ENCODE data around the gene SAMD11.
"Not testable (repeated sequence)": the region's sequence is repeated elsewhere in the genome, so short reads cannot be mapped to it uniquely, and the experiment has no call there.

SAMD11 gene

GRCh38 chr1:923131-923990 is at the start of gene SAMD11:
TSS of gene SAMD11 (plus strand) at chr1:923923. CDS start at chr1:924432, 509 bp downstream.
- peak in 1 of 2 donors; percentile 54 for DNase-seq (ENCODE audit: extremely low read depth in 1 of 2, low read depth in 1 of 2)

GRCh38 chr1:876428-877208 is 47.1 kb upstream of the SAMD11 start:
- not testable (repeated sequence) for DNase-seq (ENCODE audit: extremely low read depth in 1 of 2, low read depth in 1 of 2)

GRCh38 chr1:877209-877986 is 46.3 kb upstream of the SAMD11 start:
- not testable (repeated sequence) for DNase-seq (ENCODE audit: extremely low read depth in 1 of 2, low read depth in 1 of 2)

GRCh38 chr1:880511-880910 is 43.2 kb upstream of the SAMD11 start:
- not testable (repeated sequence) for DNase-seq (ENCODE audit: extremely low read depth in 1 of 2, low read depth in 1 of 2)

DNA sequence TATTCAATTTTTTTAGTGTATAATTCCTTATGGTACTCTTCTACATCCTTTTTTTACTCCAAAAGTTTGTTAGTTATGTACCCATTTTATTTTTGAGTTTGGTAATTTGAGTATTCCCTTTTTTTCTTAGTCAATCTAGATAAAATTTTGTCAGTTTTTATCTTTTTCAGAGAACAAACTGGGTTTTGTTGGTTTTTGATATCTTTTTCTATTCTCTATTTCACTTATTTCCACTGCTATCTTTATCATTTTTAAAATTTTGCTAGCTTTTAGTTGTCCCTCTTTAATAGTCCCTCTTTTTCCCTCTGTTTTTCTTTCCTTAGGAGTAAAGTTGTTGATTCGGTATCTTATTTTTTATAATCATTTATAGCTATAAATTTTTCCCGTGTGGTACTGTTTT is 42.8 kb upstream of the SAMD11 start:
- not testable (repeated sequence) for DNase-seq (ENCODE audit: extremely low read depth in 1 of 2, low read depth in 1 of 2)

GRCh38 chr1:886311-886710 is 37.4 kb upstream of the SAMD11 start:
- no peak for DNase-seq (ENCODE audit: extremely low read depth in 1 of 2, low read depth in 1 of 2)

DNA sequence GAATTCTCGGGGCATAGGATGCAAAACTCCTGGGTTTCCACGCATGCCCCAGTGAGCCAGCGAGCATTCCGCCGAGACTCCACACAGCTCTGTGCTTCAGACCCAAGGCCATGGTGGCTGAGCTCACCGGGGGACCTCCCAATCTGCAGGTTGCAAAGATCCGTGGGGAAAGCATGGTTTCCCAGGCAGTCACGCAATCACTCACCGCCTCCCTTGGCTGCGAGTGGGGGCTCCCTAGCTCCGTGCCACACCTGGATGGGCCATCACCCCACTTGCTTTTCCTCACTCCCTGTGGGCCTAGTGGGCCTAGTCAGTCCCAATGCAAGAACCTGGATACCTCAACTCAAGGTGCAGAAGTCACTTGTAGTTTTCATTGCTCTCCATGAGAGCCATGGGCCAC is 37.0 kb upstream of the SAMD11 start:
- DNase-seq (ENCODE audit: extremely low read depth in 1 of 2, low read depth in 1 of 2): no peak

GRCh38 chr1:888297-888696 is 35.4 kb upstream of the SAMD11 start:
- no peak for DNase-seq (ENCODE audit: extremely low read depth in 1 of 2, low read depth in 1 of 2)

DNA sequence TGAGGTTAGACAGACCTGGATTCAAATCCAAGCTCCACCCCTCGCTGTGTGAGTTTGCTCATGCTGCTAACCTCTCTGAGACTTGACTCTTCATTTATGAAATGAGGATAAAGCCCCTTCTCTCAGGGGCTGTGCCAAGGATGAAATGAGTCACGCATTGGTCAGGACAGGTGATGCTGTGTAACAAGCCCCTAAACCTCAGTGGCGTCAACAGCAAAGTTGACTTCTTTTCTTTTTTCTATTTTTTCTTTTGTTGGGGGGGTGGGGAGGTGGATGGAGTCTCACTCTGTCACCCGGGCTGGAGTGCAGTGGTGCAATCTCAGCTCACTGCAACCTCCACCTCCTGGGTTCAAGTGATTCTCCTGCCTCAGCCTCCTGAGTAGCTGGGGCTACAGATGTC is 33.9 kb upstream of the SAMD11 start:
- not testable (repeated sequence) for DNase-seq (ENCODE audit: extremely low read depth in 1 of 2, low read depth in 1 of 2)

DNA sequence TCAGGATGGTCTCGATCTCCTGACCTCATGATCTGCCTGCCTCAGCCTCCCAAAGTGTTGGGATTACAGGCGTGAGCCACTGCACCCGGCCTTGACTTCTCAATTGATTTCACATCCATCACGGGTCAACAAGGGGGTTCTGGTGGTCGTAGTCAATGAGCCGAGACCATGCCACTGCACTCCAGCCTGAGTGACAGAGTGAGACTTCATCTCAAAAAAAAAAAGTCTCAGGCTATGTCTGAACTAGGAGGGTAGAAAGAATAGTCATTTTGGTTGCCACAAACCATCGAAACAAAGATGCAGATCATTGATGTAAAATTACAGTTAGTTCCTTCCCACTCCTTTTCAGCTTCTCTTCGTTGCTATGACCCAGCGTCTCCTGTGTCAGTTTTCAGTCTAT is 33.5 kb upstream of the SAMD11 start:
- DNase-seq (ENCODE audit: extremely low read depth in 1 of 2, low read depth in 1 of 2): not testable (repeated sequence)

GRCh38 chr1:890661-891060 is 33.1 kb upstream of the SAMD11 start:
- no peak for DNase-seq (ENCODE audit: extremely low read depth in 1 of 2, low read depth in 1 of 2)

- no peak for DNase-seq (ENCODE audit: extremely low read depth in 1 of 2, low read depth in 1 of 2)
Observed at GRCh38 chr1:897226-897625, 26.5 kb upstream of the SAMD11 start.

- DNase-seq (ENCODE audit: extremely low read depth in 1 of 2, low read depth in 1 of 2): not testable (repeated sequence)
Observed at GRCh38 chr1:897951-898350, 25.8 kb upstream of the SAMD11 start.

GRCh38 chr1:899636-900317 is 23.9 kb upstream of the SAMD11 start:
- DNase-seq (ENCODE audit: extremely low read depth in 1 of 2, low read depth in 1 of 2): no peak

GRCh38 chr1:901108-901859 is 22.4 kb upstream of the SAMD11 start:
- no peak for DNase-seq (ENCODE audit: extremely low read depth in 1 of 2, low read depth in 1 of 2)

GRCh38 chr1:902802-903201 is 20.9 kb upstream of the SAMD11 start:
- no peak for DNase-seq (ENCODE audit: extremely low read depth in 1 of 2, low read depth in 1 of 2)

DNA sequence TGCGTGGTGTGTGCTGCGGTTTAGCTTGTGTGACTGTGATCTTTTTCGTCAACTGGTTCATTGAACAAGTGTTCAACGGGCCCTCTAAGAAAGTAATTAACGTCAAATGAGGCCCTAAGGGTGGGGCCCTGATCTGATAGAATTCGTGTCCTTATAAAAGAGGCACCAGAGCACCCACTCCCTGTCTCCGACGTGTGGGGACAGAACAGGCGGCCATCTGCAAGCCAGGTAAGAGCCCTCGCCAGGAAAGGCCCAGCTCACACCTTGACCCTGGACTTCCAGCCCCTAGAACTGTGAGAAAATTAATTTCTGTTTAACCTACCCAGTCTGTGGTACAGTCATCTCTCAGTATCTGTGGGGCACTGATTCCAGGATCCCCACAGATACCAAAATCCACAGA is 20.4 kb upstream of the SAMD11 start:
- DNase-seq (ENCODE audit: extremely low read depth in 1 of 2, low read depth in 1 of 2): no peak

DNA sequence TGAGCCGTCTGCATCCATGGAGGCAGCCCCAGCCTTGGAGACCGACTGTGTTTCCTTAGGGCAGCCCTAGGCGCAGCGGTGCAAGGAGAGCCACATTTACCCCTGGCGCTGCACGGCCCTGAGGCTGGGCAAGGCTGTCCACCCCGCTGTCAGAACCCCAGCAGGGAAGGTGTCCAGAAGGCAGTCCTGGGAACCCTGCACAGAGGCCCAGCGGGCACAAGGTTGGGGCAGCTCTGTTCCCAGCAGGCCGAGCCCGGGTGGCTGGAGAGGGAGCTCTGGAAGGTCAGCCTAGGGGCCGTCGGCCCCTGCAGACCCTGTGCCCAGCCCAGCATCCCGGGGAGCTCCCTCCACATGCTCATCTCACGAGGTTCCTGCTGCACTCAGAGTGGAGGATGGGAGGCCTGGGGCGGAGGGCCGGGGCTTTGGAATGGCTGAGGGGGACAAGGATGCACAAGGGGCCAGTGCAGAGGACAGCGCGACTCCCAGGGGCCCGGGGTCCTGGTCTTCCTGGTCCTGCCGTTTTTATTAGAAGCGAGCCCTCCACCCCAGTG is 19.9 kb upstream of the SAMD11 start:
- DNase-seq (ENCODE audit: extremely low read depth in 1 of 2, low read depth in 1 of 2): no peak

- DNase-seq (ENCODE audit: extremely low read depth in 1 of 2, low read depth in 1 of 2): peak; percentile 47 to 76
Observed at GRCh38 chr1:904310-904950, 19.3 kb upstream of the SAMD11 start.

Measured in activated CD8-positive, alpha-beta memory T cell treated with anti-CD3 and anti-CD28 coated beads for 1 hour (primary cell).